ENCODE measurements around the gene RPGR.

RPGR gene

DNA sequence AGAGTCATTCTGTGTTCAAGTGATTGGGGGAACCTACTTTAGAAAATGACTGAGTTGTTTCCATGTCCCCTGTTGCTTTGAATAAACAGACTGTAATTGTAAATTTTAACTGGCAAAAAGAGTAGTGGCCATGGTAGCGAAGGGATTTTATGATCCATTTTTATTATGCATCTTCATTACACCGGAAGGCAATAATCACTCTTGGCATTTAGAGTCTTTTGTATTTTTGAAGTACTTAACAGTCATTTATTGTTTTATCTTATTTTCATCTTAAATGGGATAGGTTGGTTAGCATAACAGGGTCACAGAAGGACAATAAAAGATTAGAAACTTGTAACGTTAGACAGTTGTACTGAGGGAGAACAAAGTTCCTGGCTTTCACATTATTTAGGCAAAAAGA is 14.1 kb upstream of the RPGR start:
- Histone ChIP-seq H3K4me2 (ENCODE audit: low read length) (no peak overlapping the region), H2AFZ (ENCODE audit: low read length) (no peak overlapping the region), H3K4me3 (ENCODE audit: low read depth, low read length, poor library complexity, severe bottlenecking) (no peak overlapping the region), H3K27me3 (ENCODE audit: insufficient read depth, low read length) (no peaks in the 10 kb centered on the region), H3K9ac (ENCODE audit: low read length) (no peak overlapping the region), H3K36me3 (ENCODE audit: insufficient read depth, low read length) (no peaks in the 10 kb centered on the region), H3K9me2 (ENCODE audit: low read depth, low read length) (no peaks in the 10 kb centered on the region), H3K27ac (ENCODE audit: low read depth, low read length, poor library complexity, severe bottlenecking) (no peak overlapping the region), H3K79me2 (ENCODE audit: insufficient read depth, low read length) (no peaks in the 10 kb centered on the region), H3K9me3 (ENCODE audit: low read length) (no peaks in the 10 kb centered on the region), H3K4me1 (ENCODE audit: insufficient read depth, low read length, severe bottlenecking) (no peaks in the 10 kb centered on the region), H3F3A (ENCODE audit: insufficient read depth, low read length) (no peaks in the 10 kb centered on the region), H4K20me1 (ENCODE audit: insufficient read depth, low read length) (no peaks in the 10 kb centered on the region)
- TF ChIP-seq, protein P1, sequence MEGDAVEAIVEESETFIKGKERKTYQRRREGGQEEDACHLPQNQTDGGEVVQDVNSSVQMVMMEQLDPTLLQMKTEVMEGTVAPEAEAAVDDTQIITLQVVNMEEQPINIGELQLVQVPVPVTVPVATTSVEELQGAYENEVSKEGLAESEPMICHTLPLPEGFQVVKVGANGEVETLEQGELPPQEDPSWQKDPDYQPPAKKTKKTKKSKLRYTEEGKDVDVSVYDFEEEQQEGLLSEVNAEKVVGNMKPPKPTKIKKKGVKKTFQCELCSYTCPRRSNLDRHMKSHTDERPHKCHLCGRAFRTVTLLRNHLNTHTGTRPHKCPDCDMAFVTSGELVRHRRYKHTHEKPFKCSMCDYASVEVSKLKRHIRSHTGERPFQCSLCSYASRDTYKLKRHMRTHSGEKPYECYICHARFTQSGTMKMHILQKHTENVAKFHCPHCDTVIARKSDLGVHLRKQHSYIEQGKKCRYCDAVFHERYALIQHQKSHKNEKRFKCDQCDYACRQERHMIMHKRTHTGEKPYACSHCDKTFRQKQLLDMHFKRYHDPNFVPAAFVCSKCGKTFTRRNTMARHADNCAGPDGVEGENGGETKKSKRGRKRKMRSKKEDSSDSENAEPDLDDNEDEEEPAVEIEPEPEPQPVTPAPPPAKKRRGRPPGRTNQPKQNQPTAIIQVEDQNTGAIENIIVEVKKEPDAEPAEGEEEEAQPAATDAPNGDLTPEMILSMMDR (IDR thresholded peaks at IDR 0.05; ENCODE audit: low read length) = no peak
- TF ChIP-seq EZH2 (IDR thresholded peaks at IDR 0.05; ENCODE audit: borderline replicate concordance, low read length) = no peak

DNA sequence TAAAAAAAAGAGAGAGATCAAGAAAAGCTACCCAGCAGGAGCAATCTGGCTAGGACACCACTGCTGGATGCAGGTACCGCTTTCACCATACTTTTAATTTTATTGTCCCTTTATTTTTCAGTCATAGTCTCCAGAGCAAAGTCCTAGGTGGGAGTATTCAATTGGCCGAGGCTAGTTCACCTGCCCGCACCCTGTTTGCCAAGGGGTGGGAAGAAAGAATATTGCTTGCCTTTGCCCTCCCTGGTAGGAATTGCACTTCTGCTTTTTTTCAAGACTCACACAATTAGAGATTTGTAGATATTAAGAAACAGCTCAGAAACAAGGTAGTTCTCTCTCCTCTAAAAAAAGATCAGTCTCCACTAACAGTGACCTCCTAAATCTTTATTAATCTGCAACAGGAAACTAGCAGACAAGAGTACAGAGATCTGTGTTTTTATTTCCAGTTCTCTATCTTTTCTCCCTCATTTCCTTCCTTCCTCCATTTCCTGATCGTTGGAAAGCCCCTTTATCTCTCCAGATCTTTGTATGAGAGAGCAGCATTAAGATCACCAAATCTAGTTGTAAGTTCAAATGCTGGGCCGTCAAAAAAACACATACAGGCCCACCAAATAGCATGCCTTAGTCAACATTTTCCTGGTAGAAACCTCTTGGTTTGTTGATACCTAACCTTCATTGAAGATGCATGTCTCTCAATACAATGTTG is 9.4 kb upstream of the RPGR start:
- Histone ChIP-seq H3K79me2 (ENCODE audit: insufficient read depth, low read length) (no peaks in the 10 kb centered on the region), H3K9ac (ENCODE audit: low read length) (no peak overlapping the region), H3K9me3 (ENCODE audit: low read length) (no peaks in the 10 kb centered on the region), H3K4me1 (ENCODE audit: insufficient read depth, low read length, severe bottlenecking) (no peaks in the 10 kb centered on the region), H3F3A (ENCODE audit: insufficient read depth, low read length) (no peaks in the 10 kb centered on the region), H3K9me2 (ENCODE audit: low read depth, low read length) (no peaks in the 10 kb centered on the region), H2AFZ (ENCODE audit: low read length) (no peak overlapping the region), H4K20me1 (ENCODE audit: insufficient read depth, low read length) (no peaks in the 10 kb centered on the region), H3K4me2 (ENCODE audit: low read length) (no peak overlapping the region), H3K27ac (ENCODE audit: low read depth, low read length, poor library complexity, severe bottlenecking) (no peak overlapping the region), H3K36me3 (ENCODE audit: insufficient read depth, low read length) (no peaks in the 10 kb centered on the region), H3K27me3 (ENCODE audit: insufficient read depth, low read length) (no peaks in the 10 kb centered on the region), H3K4me3 (ENCODE audit: low read depth, low read length, poor library complexity, severe bottlenecking) (no peak overlapping the region)
- no peak for TF ChIP-seq EZH2 (IDR thresholded peaks at IDR 0.05; ENCODE audit: borderline replicate concordance, low read length)
- TF ChIP-seq, protein P1 (IDR thresholded peaks at IDR 0.05; ENCODE audit: low read length) = no peak

DNA sequence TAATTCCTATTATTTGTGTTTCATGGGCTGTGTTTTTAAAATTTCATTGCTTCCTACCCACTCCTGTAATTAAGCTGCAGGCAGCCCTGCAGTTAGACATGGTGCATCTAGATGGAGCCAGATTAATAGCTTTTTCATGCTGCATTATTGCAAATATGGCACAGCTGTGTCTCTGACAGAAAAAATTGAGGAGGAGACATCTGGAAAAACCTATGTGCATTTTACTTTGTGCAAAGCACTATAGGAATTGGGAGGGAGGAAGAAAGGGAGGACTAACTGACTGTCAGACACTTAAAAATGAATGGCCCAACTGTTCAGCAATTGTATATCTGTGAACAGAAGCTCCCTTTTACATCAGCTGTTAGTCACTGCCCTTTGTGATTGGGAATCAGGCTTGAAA is 8.1 kb upstream of the RPGR start:
- H2AFZ ChIP-seq (ENCODE audit: low read length) = no peak overlapping the region
- H3K9me2 ChIP-seq (ENCODE audit: low read depth, low read length) = no peaks in the 10 kb centered on the region
- no peaks in the 10 kb centered on the region for H3F3A ChIP-seq (ENCODE audit: insufficient read depth, low read length)
- H3K27me3 ChIP-seq (ENCODE audit: insufficient read depth, low read length) = no peaks in the 10 kb centered on the region
- no peaks in the 10 kb centered on the region for H3K9me3 ChIP-seq (ENCODE audit: low read length)
- no peak overlapping the region for H3K27ac ChIP-seq (ENCODE audit: low read depth, low read length, poor library complexity, severe bottlenecking)
- no peak overlapping the region for H3K4me2 ChIP-seq (ENCODE audit: low read length)
- TF ChIP-seq, protein P1 (IDR thresholded peaks at IDR 0.05; ENCODE audit: low read length) = no peak
- TF ChIP-seq EZH2 (IDR thresholded peaks at IDR 0.05; ENCODE audit: borderline replicate concordance, low read length) = no peak
- no peaks in the 10 kb centered on the region for H3K36me3 ChIP-seq (ENCODE audit: insufficient read depth, low read length)
- no peaks in the 10 kb centered on the region for H4K20me1 ChIP-seq (ENCODE audit: insufficient read depth, low read length)
- no peaks in the 10 kb centered on the region for H3K79me2 ChIP-seq (ENCODE audit: insufficient read depth, low read length)
- H3K4me3 ChIP-seq (ENCODE audit: low read depth, low read length, poor library complexity, severe bottlenecking) = no peak overlapping the region
- H3K9ac ChIP-seq (ENCODE audit: low read length) = no peak overlapping the region
- no peaks in the 10 kb centered on the region for H3K4me1 ChIP-seq (ENCODE audit: insufficient read depth, low read length, severe bottlenecking)

All from OCI-LY1 (cell line).